NCI-H2081 treated with DMSO at 0.1 percent for 48 hours (cell line): ENCODE results near the gene ICAM4.
"Not testable (repeated sequence)": the region's sequence is repeated elsewhere in the genome, so short reads cannot be mapped to it uniquely, and the experiment has no call there.

ENCODE experiments used
- DNase-seq: peaks from one replicate; lab custom pipeline; 2025; lab: John Stamatoyannopoulos, UW

The ICAM4 gene

GRCh38 chr19:10318807-10319682, 32.3 kb downstream of the ICAM4 start:
- DNase-seq = no peak

- no peak for DNase-seq
Measured at GRCh38 chr19:10320602-10321416, 34.1 kb downstream of the ICAM4 start.

GRCh38 chr19:10321417-10321797, 34.7 kb downstream of the ICAM4 start:
- no peak for DNase-seq

GRCh38 chr19:10321874-10322835, 35.4 kb downstream of the ICAM4 start:
- no peak for DNase-seq

GRCh38 chr19:10325732-10326131, 39.0 kb downstream of the ICAM4 start:
- DNase-seq = no peak

GRCh38 chr19:10327793-10328192, 41.0 kb downstream of the ICAM4 start:
- DNase-seq = no peak

- DNase-seq = no peak
Measured at GRCh38 chr19:10328558-10329429, 42.0 kb downstream of the ICAM4 start.

- DNase-seq = no peak
Measured at GRCh38 chr19:10329555-10329954, 42.8 kb downstream of the ICAM4 start.

- DNase-seq = no peak
Measured at GRCh38 chr19:10332158-10332964, 45.6 kb downstream of the ICAM4 start.

- peak; percentile 81 for DNase-seq
Measured at GRCh38 chr19:10332965-10333757, 46.4 kb downstream of the ICAM4 start, which contains the start of gene RAVER1. Gene RAVER1, minus strand, starts transcription at chr19:10333529. Its CDS starts 22 bp downstream, at chr19:10333507.

- DNase-seq = no peak
Measured at GRCh38 chr19:10333758-10334587, 47.2 kb downstream of the ICAM4 start.

GRCh38 chr19:10334588-10335351, 48.0 kb downstream of the ICAM4 start:
- DNase-seq = no peak

- no peak for DNase-seq
Measured at GRCh38 chr19:10335352-10335985, 48.7 kb downstream of the ICAM4 start.

GRCh38 chr19:10336725-10337124, 50.0 kb downstream of the ICAM4 start:
- DNase-seq = not testable (repeated sequence)
